IPS-15b (cell line): Measurements from ENCODE around the gene TMEM165.
A peak's percentile ranks its signal among the peaks of the same experiment; 100 is the strongest.

Experiments
- H3K27me3 ChIP-seq: one replicate; pipeline ENCODE4 v1.6.1; 2013; ENCODE audit warnings: low read length; ENCODE audit not compliant: control insufficient read depth, insufficient read depth
- H3K36me3 ChIP-seq: one replicate; pipeline ENCODE4 v1.6.1; 2013; ENCODE audit warnings: low read length; ENCODE audit not compliant: control insufficient read depth, insufficient read depth
- H3K4me1 ChIP-seq: one replicate; pipeline ENCODE4 v1.6.1; 2013; ENCODE audit warnings: mild to moderate bottlenecking, low read length; ENCODE audit not compliant: control insufficient read depth, insufficient read depth
- H3K4me3 ChIP-seq: one replicate; pipeline ENCODE4 v1.5.1; 2013; ENCODE audit warnings: low read depth, low read length
- H3K9ac ChIP-seq: one replicate; pipeline ENCODE4 v1.6.1; 2013; ENCODE audit warnings: low read depth, mild to moderate bottlenecking, low read length
- H3K9me3 ChIP-seq: one replicate; pipeline ENCODE4 v1.6.1; 2013; ENCODE audit warnings: mild to moderate bottlenecking, low read length; ENCODE audit not compliant: control insufficient read depth, insufficient read depth

TMEM165 gene

DNA sequence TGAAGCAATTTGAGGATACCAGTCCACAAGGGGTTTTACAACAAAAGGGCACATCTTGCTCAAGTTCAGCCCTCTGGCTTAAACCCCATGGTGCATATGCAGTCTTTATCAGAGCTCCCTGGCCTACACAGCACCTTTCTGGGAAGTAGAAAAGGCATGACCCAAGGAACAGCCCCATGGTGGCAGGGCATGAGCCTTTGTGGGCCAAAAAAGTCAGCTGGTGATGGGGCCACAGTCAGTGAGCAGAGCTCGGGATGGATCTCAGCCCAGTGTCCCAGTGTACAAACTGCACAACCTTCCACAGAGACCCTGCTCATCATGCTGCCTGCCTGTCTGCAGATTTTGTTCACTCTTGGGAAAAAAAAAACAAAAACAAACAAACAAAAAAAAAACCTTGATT, 22.3 kb upstream of the TMEM165 start:
- Histone ChIP-seq H3K9me3 (no peaks in the 10 kb centered on the region), H3K4me1 (peaks cover under 1% of the 10 kb centered on the region), H3K36me3 (no peaks in the 10 kb centered on the region), H3K4me3 (no peak overlapping the region), H3K9ac (no peak overlapping the region), H3K27me3 (no peaks in the 10 kb centered on the region)

DNA sequence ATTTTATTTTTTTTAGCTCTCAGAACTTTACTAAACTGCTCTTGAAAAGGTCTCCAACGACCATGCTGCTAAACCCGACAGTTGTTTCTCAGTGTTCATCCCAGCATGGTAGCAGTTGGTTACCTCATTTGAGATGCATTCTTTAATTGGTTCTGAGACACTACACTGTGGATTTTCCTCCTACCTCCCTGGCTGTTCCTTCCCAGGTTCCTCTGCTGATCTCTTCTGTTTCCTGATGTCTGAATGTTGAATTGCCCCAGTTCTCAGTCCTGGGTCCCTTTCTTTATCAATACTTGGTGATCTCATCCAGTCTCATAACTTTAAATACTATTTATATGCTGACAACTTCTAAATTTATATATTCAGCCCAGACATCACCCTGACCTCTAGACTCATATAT, 19.1 kb upstream of the TMEM165 start:
- Histone ChIP-seq H3K4me1 (peaks cover 2% of the 10 kb centered on the region), H3K9me3 (no peaks in the 10 kb centered on the region), H3K27me3 (no peaks in the 10 kb centered on the region), H3K4me3 (no peak overlapping the region), H3K36me3 (no peaks in the 10 kb centered on the region), H3K9ac (no peak overlapping the region)

DNA sequence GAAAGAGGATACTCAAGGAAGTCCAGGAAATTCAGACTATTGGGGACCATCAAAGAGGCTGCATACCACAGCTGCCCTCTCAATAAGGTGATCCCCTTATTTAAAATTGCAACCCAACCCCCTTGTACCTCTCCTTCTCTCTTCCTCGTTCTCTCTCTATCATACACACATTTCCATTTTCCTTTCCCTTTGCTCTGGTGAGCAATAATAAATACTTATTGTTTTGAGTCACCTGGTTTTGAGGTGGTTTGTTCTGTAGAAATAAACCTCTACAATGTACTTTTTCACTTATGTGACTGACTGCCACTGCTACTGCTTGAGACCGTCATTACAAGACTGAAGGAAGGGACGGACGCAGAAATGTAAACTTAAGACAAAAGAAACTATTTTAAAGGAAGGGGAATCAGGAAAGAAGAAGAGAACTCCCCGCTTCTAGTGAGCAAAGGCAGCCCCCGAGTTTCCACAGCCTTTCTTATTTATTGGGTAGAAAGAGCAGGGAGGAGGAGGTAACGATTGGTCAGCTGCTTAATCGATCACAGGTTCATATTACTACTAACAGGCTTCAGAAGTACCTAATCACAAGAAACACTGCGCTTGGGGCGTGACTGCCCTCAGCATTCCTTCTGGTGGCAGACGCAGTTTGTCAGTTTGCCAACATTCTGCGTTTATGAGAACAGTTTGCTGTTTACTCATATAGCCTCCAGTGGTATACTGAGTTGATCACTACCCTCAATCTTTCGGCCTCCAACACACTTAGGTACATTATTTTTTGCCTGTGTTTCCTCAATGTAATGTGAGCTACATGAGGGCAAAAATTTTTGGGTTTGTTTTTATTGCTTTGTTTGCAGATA, 16.9 kb upstream of the TMEM165 start:
- Histone ChIP-seq H3K4me1 (peaks cover 2% of the 10 kb centered on the region), H3K27me3 (no peaks in the 10 kb centered on the region), H3K36me3 (no peaks in the 10 kb centered on the region), H3K4me3 (no peak overlapping the region), H3K9ac (no peak overlapping the region), H3K9me3 (no peaks in the 10 kb centered on the region)

DNA sequence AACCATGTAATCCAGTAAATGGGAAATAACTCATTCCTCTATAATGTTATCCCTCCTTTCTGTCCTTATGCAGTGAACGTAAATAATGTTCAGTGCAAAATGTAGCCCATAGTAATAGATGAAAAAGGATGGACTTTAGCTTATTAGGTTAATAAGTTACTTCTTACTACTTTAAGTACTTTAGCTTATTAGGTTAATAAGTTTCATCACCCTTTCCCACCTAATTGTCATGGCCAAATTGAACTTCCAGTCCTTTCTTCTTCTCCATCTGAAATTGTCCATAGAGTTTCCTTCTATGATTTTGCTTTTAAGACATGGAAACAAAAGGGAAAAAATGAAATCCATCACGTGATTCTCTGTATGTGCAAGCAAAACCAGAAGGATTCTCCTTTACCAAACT, 15.2 kb upstream of the TMEM165 start:
- no peaks in the 10 kb centered on the region for H3K27me3 ChIP-seq
- H3K4me1 ChIP-seq, result peaks cover 2% of the 10 kb centered on the region
- H3K4me3 ChIP-seq, result no peak overlapping the region
- no peaks in the 10 kb centered on the region for H3K36me3 ChIP-seq
- no peaks in the 10 kb centered on the region for H3K9me3 ChIP-seq
- H3K9ac ChIP-seq, result no peak overlapping the region

DNA sequence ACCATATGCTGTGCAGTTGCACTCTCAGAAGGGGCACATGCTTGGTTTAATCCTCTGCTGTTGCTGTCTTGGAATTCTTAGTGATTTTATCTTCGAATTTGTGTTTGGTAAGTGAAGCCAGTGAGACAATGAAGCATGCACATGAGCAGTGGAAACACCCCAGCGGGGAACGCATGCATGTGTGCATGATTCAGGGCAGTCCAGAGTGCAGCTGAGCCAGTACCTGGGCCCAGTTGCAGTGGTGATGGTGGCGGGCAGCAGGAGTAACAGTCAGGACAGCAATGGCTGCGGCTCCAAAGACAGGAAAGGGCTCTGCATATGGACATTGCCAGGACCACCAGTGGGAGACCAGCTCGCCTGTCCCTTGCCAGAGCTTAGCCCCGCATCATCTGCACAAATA, 14.3 kb upstream of the TMEM165 start:
- no peak overlapping the region for H3K9ac ChIP-seq
- peaks cover 2% of the 10 kb centered on the region for H3K4me1 ChIP-seq
- H3K36me3 ChIP-seq, result no peaks in the 10 kb centered on the region
- H3K9me3 ChIP-seq, result no peaks in the 10 kb centered on the region
- no peaks in the 10 kb centered on the region for H3K27me3 ChIP-seq
- H3K4me3 ChIP-seq, result no peak overlapping the region

DNA sequence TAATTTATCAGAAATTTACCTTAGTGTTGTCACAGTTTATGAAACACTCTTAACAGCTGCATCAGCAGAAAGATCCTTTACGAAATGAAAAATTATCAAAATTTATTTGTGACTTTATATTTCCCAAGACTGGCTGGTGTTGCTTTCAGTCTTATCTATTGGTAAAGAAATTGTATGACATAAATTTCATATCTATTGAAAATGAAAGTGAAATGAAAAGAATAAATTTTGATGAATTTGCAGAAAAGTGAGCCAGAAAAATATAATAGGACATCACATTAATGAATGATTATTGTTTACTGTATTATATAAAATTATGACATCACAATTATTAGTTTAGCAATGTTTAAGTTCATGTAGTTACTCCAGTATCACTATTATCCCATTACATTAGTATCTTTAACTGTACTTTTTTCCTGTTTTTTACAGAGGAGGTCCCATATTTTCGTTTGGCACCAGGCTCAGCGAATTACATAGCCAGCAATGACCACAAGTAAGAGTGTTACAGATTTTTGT, 13.2 kb upstream of the TMEM165 start:
- Histone ChIP-seq H3K36me3 (no peaks in the 10 kb centered on the region), H3K4me1 (peaks cover 2% of the 10 kb centered on the region), H3K27me3 (no peaks in the 10 kb centered on the region), H3K4me3 (no peak overlapping the region), H3K9ac (no peak overlapping the region), H3K9me3 (no peaks in the 10 kb centered on the region)

DNA sequence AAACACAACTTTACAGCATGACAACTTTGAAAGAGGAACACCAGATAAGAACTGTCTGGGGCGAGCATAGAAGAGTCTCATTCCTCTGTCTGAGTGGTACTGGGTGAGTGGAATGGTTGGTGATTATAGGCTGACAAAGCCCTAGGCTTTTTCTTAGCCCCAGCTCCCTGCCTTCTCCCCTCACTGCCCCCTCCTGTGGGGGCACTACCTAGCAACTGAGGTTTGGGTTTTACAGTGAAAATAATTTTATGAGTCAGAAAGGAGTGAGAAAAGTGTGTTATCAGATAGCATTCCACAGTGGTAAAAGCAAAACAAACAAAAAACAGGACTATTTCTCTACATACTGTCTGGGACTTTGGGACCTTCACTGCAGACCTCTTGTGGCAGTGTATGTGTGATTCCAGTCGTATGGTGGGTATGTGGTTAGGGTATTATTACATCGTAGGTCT, 10.5 kb upstream of the TMEM165 start:
- no peaks in the 10 kb centered on the region for H3K36me3 ChIP-seq
- H3K9ac ChIP-seq, result no peak overlapping the region
- no peak overlapping the region for H3K4me3 ChIP-seq
- H3K4me1 ChIP-seq, result no peaks in the 10 kb centered on the region
- H3K27me3 ChIP-seq, result no peaks in the 10 kb centered on the region
- H3K9me3 ChIP-seq, result no peaks in the 10 kb centered on the region

DNA sequence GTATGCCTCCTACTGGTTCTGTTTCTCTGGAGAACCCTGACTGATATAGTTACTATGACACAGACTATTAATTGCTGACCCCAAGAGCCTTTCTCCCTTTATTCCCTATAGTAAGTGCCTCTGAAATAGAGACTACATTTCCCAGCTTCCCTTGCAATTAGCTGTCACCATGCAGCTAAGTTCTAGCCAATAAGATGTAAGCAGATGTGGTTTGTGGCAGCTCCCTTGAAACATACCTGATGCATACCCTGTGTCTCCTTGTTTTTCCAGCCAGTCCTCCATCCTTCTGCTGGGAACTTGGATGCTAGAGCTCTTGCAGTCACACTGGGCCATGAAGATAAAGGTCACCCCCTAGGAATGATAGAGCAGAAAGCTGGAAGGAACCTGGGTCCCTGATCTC, 9.7 kb upstream of the TMEM165 start:
- no peaks in the 10 kb centered on the region for H3K9me3 ChIP-seq
- H3K4me1 ChIP-seq, result no peaks in the 10 kb centered on the region
- H3K4me3 ChIP-seq, result no peak overlapping the region
- H3K36me3 ChIP-seq, result no peaks in the 10 kb centered on the region
- H3K9ac ChIP-seq, result no peak overlapping the region
- H3K27me3 ChIP-seq, result no peaks in the 10 kb centered on the region

DNA sequence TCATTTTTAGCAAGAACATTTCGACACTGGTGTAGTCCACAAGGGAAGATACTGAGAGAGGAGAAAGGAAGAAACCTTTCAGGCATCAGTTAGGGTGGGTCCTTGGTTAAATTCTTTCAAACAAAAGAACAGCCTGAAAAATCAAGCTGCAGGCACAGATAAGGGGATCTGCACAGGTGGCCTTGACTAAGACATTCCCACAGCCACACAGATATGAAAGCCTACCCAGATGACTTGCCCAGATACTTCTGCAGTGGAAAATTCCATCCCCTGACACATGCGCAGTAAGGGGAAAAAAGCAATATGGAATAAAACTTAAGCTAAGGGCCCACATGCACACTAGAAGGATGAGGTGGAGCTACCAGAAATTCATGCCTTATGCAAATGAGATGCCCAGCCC, 8.9 kb upstream of the TMEM165 start:
- Histone ChIP-seq H3K9ac (no peak overlapping the region), H3K9me3 (no peaks in the 10 kb centered on the region), H3K36me3 (no peaks in the 10 kb centered on the region), H3K27me3 (no peaks in the 10 kb centered on the region), H3K4me3 (no peak overlapping the region), H3K4me1 (no peaks in the 10 kb centered on the region)

DNA sequence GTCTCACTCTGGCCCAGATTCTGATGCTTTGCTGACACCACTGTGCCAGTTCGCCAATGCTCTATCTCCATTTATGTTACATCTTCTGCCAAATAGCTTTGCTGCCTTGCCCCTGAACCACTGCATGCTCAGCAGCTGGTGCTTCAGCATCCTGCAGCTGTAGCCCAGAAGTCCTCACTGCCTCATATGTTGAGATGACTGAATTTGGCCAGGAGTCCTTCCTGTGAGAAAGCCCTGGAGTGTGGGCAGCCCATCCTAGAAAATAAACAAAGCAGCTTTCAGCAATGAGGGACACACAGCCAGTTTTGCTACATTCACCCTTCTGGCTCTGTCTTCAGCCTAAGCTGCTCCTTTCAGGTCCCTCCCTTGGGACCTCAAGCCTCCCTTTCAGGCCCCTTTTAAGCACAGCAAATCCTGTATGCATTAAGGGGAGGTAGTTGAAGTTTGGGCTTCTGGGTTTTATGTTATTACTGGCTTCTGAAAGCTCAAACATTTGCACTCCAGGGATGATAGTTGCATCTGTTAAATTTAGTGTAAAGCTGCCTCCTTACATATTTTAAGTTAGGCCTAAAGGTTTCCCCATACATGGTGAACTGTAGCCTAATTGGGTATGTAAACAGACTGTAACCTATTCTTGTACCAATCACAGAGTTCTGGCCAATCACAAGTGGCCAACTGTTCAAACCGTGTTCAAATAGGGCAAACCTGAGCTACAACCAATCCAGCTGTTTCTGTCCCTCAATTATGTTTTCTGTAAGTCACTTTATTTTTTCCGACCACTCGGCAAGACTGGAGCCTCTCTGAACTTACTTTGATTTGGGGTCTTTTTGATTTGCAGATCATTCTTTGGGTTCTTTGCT, 2.1 kb upstream of the TMEM165 start:
- no peaks in the 10 kb centered on the region for H3K27me3 ChIP-seq
- H3K4me1 ChIP-seq, result peaks cover 4% of the 10 kb centered on the region
- H3K36me3 ChIP-seq, result peaks cover 2% of the 10 kb centered on the region
- no peak overlapping the region for H3K9ac ChIP-seq
- H3K4me3 ChIP-seq, result no peak overlapping the region
- no peaks in the 10 kb centered on the region for H3K9me3 ChIP-seq

DNA sequence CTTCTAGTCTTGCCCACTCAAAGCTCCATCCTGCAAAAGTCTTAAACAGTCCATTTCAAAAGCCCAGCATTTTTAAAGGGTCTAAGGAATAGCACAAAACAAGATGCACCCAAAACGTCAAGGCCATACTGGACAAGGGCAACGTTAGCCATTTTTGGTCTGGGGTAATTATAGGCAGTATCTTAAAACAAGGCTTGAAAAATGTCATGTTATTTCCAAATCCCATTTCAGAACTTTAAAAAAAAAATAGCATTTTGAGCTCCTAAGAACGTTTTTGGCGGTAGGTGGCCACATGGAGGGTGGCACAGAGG, 584 bp upstream of the TMEM165 start:
- Histone ChIP-seq H3K9me3 (no peaks in the 10 kb centered on the region), H3K4me1 (peaks cover 4% of the 10 kb centered on the region), H3K36me3 (peaks cover 2% of the 10 kb centered on the region), H3K27me3 (no peaks in the 10 kb centered on the region), H3K4me3 (peak overlapping the region; percentile 87), H3K9ac (peak overlapping the region; percentile 58)
